GM23338 (cell line): Measurements from ENCODE around the gene PFKM. TPM values are rescaled to one million over a fixed set of nuclear protein-coding genes. Genes with fewer than 3 reads are reported as not detected.

ENCODE experiments used
- ATAC-seq: fragments of 200-7000 bp; cut with Tn5 transposase; 3 replicates; pipeline ENCODE4 v1.9.1; 2020
- DNase-seq: peaks from one replicate; pipeline ENCODE4 v3.0.0-alpha.2; 2015; ENCODE audit warnings: low spot score
- H2AFZ ChIP-seq: fragments of 200-600 bp; sonication (generic); 2 replicates; pipeline ENCODE4 v1.8.0; 2016; ENCODE audit warnings: antibody characterized with exemption, mild to moderate bottlenecking, moderate library complexity
- H3F3A ChIP-seq: fragments of 200-600 bp; sonication (generic); replicated peaks from 2 replicates; pipeline ENCODE4 v1.8.0; 2017; ENCODE audit warnings: antibody characterized with exemption, mixed run types, low read depth
- H3K27ac ChIP-seq: fragments of 200-600 bp; sonication (generic); 2 replicates; pipeline ENCODE4 v1.6.1; 2016; ENCODE audit warnings: low read depth
- H3K27me3 ChIP-seq: fragments of 200-600 bp; sonication (generic); 2 replicates; pipeline ENCODE4 v1.8.0; 2016; ENCODE audit warnings: mild to moderate bottlenecking, mixed run types, moderate library complexity; ENCODE audit not compliant: insufficient read depth
- H3K36me3 ChIP-seq: fragments of 200-600 bp; sonication (generic); 2 replicates; pipeline ENCODE4 v1.8.0; 2016; ENCODE audit warnings: mild to moderate bottlenecking; ENCODE audit not compliant: insufficient read depth
- H3K4me1 ChIP-seq: fragments of 200-600 bp; sonication (generic); 2 replicates; pipeline ENCODE4 v1.8.0; 2016; ENCODE audit warnings: mild to moderate bottlenecking, moderate library complexity; ENCODE audit not compliant: insufficient read depth
- H3K4me2 ChIP-seq: fragments of 200-600 bp; sonication (generic); 2 replicates; pipeline ENCODE4 v1.7.1; 2017; ENCODE audit warnings: mixed run types
- H3K4me3 ChIP-seq: fragments of 200-600 bp; sonication (generic); 2 replicates; pipeline ENCODE4 v1.6.1; 2016; ENCODE audit warnings: mixed run types
- H3K79me2 ChIP-seq: fragments of 200-600 bp; sonication (generic); replicated peaks from 2 replicates; pipeline ENCODE4 v1.8.0; 2017; ENCODE audit warnings: mild to moderate bottlenecking; ENCODE audit not compliant: insufficient read depth
- H3K9me2 ChIP-seq: fragments of 200-600 bp; sonication (generic); 2 replicates; pipeline ENCODE4 v1.8.0; 2017; ENCODE audit not compliant: insufficient read depth
- H4K20me1 ChIP-seq: fragments of 200-600 bp; sonication (generic); replicated peaks from 2 replicates; pipeline ENCODE4 v1.8.0; 2017; ENCODE audit warnings: mild to moderate bottlenecking; ENCODE audit not compliant: insufficient read depth
- H3K27ac Mint-ChIP-seq: 2 replicates; pipeline ENCODE4 v1.8.0; 2020; ENCODE audit warnings: inconsistent platforms, mild to moderate bottlenecking, moderate library complexity, mixed read lengths
- H3K27me3 Mint-ChIP-seq: 3 replicates; pipeline ENCODE4 v1.8.0; 2022; ENCODE audit warnings: low read depth, mild to moderate bottlenecking, moderate library complexity, mixed read lengths, inconsistent platforms; ENCODE audit not compliant: insufficient read depth, poor library complexity
- H3K36me3 Mint-ChIP-seq: 3 replicates; pipeline ENCODE4 v1.8.0; 2021; ENCODE audit warnings: low read depth, mild to moderate bottlenecking, inconsistent platforms, moderate library complexity, mixed read lengths
- H3K4me1 Mint-ChIP-seq: 3 replicates; pipeline ENCODE4 v1.8.0; 2020; ENCODE audit warnings: mild to moderate bottlenecking, inconsistent platforms, mixed read lengths
- H3K4me3 Mint-ChIP-seq: 3 replicates; pipeline ENCODE4 v1.8.0; 2021; ENCODE audit warnings: moderate library complexity, mild to moderate bottlenecking, inconsistent platforms, mixed read lengths
- H3K9me3 Mint-ChIP-seq: 3 replicates; pipeline ENCODE4 v1.8.0; 2020; ENCODE audit warnings: moderate library complexity, mild to moderate bottlenecking, inconsistent platforms, mixed read lengths
- CREB1 ChIP-seq: fragments of 250-450 bp; sonication (Bioruptor Pico); IDR thresholded peaks from 2 replicates; pipeline ENCODE4 v1.5.0; 2020; ENCODE audit warnings: low read depth, mild to moderate bottlenecking, moderate library complexity
- CTCF ChIP-seq, 2 experiments: fragments of 200-600 bp in 1 of 2; sonication (generic) in 1 of 2; conservative IDR thresholded peaks; 2 replicates each; pipeline versions ENCODE4 v1.5.1 to v1.6.1; 2016 to 2017; ENCODE audit warnings: antibody characterized with exemption in 2 of 2, low read depth in 2 of 2, mild to moderate bottlenecking in 2 of 2, moderate library complexity in 1 of 2
- ETS1 ChIP-seq: IDR thresholded peaks from 2 replicates; pipeline ENCODE4 v1.6.1; 2016; ENCODE audit warnings: antibody characterized with exemption
- EZH2 ChIP-seq: fragments of 200-600 bp; sonication (generic); IDR thresholded peaks from one replicate; pipeline ENCODE4 v1.8.0; 2017; ENCODE audit warnings: antibody characterized with exemption, mild to moderate bottlenecking, low read depth; ENCODE audit not compliant: unreplicated experiment
- JUNB ChIP-seq: IDR thresholded peaks from one replicate; pipeline ENCODE4 v1.6.1; 2016; ENCODE audit warnings: antibody characterized with exemption; ENCODE audit not compliant: unreplicated experiment
- NANOG ChIP-seq: IDR thresholded peaks from 2 replicates; pipeline ENCODE4 v1.6.1; 2016; ENCODE audit warnings: antibody characterized with exemption, borderline replicate concordance
- REST ChIP-seq: IDR thresholded peaks from one replicate; pipeline ENCODE4 v1.6.1; 2018; ENCODE audit warnings: antibody characterized with exemption; ENCODE audit not compliant: unreplicated experiment
- STAT1 ChIP-seq: IDR thresholded peaks from one replicate; pipeline ENCODE4 v1.6.1; 2016; ENCODE audit warnings: antibody characterized with exemption; ENCODE audit not compliant: unreplicated experiment
- ZNF114 ChIP-seq: fragments of 250-450 bp; sonication (Bioruptor Pico); IDR thresholded peaks from 2 replicates; pipeline ENCODE4 v1.5.0; 2020; ENCODE audit warnings: mild to moderate bottlenecking, moderate library complexity
- ZNF462 ChIP-seq: fragments of 250-450 bp; sonication (Bioruptor Pico); IDR thresholded peaks from 2 replicates; pipeline ENCODE4 v1.5.0; 2020; ENCODE audit warnings: mild to moderate bottlenecking, moderate library complexity
- polyA plus RNA-seq: library from polyadenylated mRNA; unstranded; fragments of >200 nt; fragmentation: Nextera tagmentation; extraction: Ambion mirVana; gene quantifications from 2 replicates; pipeline ENCODE4 v1.2.1, GENCODE V29; 2016
- total RNA-seq: library from RNA; depleted of rRNA; stranded (reverse); fragments of >200 nt; shearing (Covaris generic); gene quantifications from 2 replicates; pipeline ENCODE4 v1.2.3, GENCODE V29; 2014

Gene PFKM
- total and polyA plus RNA-seq, 2 experiments from 2014 or later = 47.2 to 82.5 TPM

- no peak for TF ChIP-seq REST
- TF ChIP-seq ZNF114 (CRISPR knock-in tag) = no peak
Observed at GRCh38 chr12:48071808-48072207, 47.4 kb upstream of the PFKM start (continued).

GRCh38 chr12:48072266-48072665 is 46.9 kb upstream of the PFKM start:
- no peaks in the 10 kb centered on the region for H3K4me1 ChIP-seq
- no peak overlapping the region for H3K27ac ChIP-seq
- H3K9me2 ChIP-seq = no peaks in the 10 kb centered on the region
- no peak overlapping the region for H3K4me2 ChIP-seq
- H3K36me3 ChIP-seq = peaks cover 15% of the 10 kb centered on the region
- H3K4me3 ChIP-seq = no peak overlapping the region
- Mint-ChIP-seq H3K36me3 (peaks cover 14% of the 10 kb centered on the region), H3K4me3 (no peak overlapping the region), H3K27me3 (no peaks in the 10 kb centered on the region), H3K9me3 (no peaks in the 10 kb centered on the region), H3K27ac (no peak overlapping the region), H3K4me1 (no peaks in the 10 kb centered on the region; the same call in 2 of the 3 replicates)
- no peaks in the 10 kb centered on the region; the same call in 1 of the 2 replicates for H4K20me1 ChIP-seq
- TF ChIP-seq CREB1 (CRISPR knock-in tag) (no peak), STAT1 (no peak), ZNF462 (CRISPR knock-in tag) (no peak), CTCF (conservative IDR thresholded peaks at IDR 0.05; ENCODE audit: low read depth in 2 of 2) (no peak), ETS1 (no peak), EZH2 (no peak), NANOG (no peak), ZNF114 (CRISPR knock-in tag) (no peak), JUNB (no peak)
- DNase-seq = no peak
- no peaks in the 10 kb centered on the region for H3K27me3 ChIP-seq
- no peak overlapping the region for H2AFZ ChIP-seq
- no peaks in the 10 kb centered on the region for H3K79me2 ChIP-seq
- ATAC-seq = no peak
- no peaks in the 10 kb centered on the region for H3F3A ChIP-seq
